Endothelial cell of umbilical vein (primary cell): ENCODE results near the gene PNKD. TPM values are rescaled to one million over a fixed set of nuclear protein-coding genes. Genes with fewer than 3 reads are reported as not detected.

Experiments used
- BruUV-seq: library from RNA; stranded (reverse); fragments of 400-500 nt; replicated peaks from 2 replicates; lab custom pipeline; 2021; lab: Mats Ljungman, UMichigan
- CTCF ChIA-PET: fragments of 300-600, 350-600 bp; sonication (Branson Sonifier 250); formaldehyde crosslinking; loops from one replicate; lab custom pipeline; 2021; ENCODE audit warnings: antibody characterized with exemption, inconsistent platforms; lab: Charles Lee
- POLR2A ChIA-PET: fragments of 300-600, 350-600 bp; sonication (Branson Sonifier 250); formaldehyde crosslinking; loops from one replicate; lab custom pipeline; 2021; ENCODE audit warnings: antibody characterized with exemption, inconsistent platforms; lab: Charles Lee
- DNase-seq: peaks from one replicate; pipeline ENCODE4 v3.0.0-alpha.2; 2011; ENCODE audit warnings: low read depth, low spot score
- FAIRE-seq: peaks from 2 replicates; lab custom pipeline; 2011; peaks lifted over from hg19 to GRCh38; lab: Jason Lieb, UNC
- H2AFZ ChIP-seq: 2 replicates; pipeline ENCODE4 v1.6.0; 2012; ENCODE audit warnings: low read depth, low read length, control low read depth, inconsistent platforms
- H3K27ac ChIP-seq: 2 replicates; pipeline ENCODE4 v1.5.1; 2011; ENCODE audit warnings: low read depth, mild to moderate bottlenecking, control low read depth, low read length, moderate library complexity; ENCODE audit not compliant: insufficient read depth
- H3K27me3 ChIP-seq, 2 experiments: 2 replicates each; pipeline versions ENCODE4 v1.6.0 to v1.6.1; 2011; ENCODE audit warnings: low read length in 2 of 2, mixed read lengths in 1 of 2; ENCODE audit not compliant: control insufficient read depth in 2 of 2, insufficient read depth in 2 of 2
- H3K36me3 ChIP-seq, 2 experiments: 2 replicates in 1 of 2; 3 replicates in 1 of 2; pipeline ENCODE4 v1.5.1; 2011; ENCODE audit warnings: low read length in 2 of 2, mild to moderate bottlenecking in 1 of 2, moderate library complexity in 1 of 2; ENCODE audit not compliant: control insufficient read depth in 2 of 2, insufficient read depth in 2 of 2; ENCODE audit errors: extremely low read depth in 1 of 2
- H3K4me1 ChIP-seq: 3 replicates; pipeline ENCODE4 v1.5.1; 2011; ENCODE audit warnings: mild to moderate bottlenecking, low read length; ENCODE audit not compliant: control insufficient read depth, insufficient read depth; ENCODE audit errors: extremely low read depth
- H3K4me2 ChIP-seq: 2 replicates; pipeline ENCODE4 v1.6.1; 2011; ENCODE audit warnings: low read length, control low read depth, mixed read lengths; ENCODE audit not compliant: insufficient read depth
- H3K4me3 ChIP-seq, 3 experiments: fragments of 200-600 bp in 1 of 3; sonication (generic), shearing (Covaris generic) in 1 of 3; replicated peaks in 1 of 3; 2 replicates each; pipeline ENCODE4 v1.5.1; 2011 to 2016; ENCODE audit warnings: control low read depth in 3 of 3, low read length in 3 of 3, mild to moderate bottlenecking in 2 of 3, inconsistent platforms in 1 of 3, low read depth in 1 of 3, moderate library complexity in 1 of 3; ENCODE audit not compliant: insufficient read depth in 1 of 3
- H3K79me2 ChIP-seq: 2 replicates; pipeline ENCODE4 v1.6.0; 2012; ENCODE audit warnings: low read length, inconsistent platforms; ENCODE audit not compliant: control insufficient read depth, insufficient read depth
- H3K9ac ChIP-seq: replicated peaks from 2 replicates; pipeline ENCODE3; 2011; ENCODE audit warnings: low read length, control low read depth; ENCODE audit not compliant: insufficient read depth; ENCODE audit errors: extremely low read depth
- H3K9me1 ChIP-seq: replicated peaks from 3 replicates; pipeline ENCODE4 v1.6.0; 2011; ENCODE audit warnings: mild to moderate bottlenecking, low read length; ENCODE audit not compliant: control insufficient read depth, insufficient read depth; ENCODE audit errors: extremely low read depth
- H3K9me3 ChIP-seq: replicated peaks from 2 replicates; pipeline ENCODE4 v1.5.1; 2012; ENCODE audit warnings: low read length, inconsistent platforms; ENCODE audit not compliant: control insufficient read depth, insufficient read depth
- H4K20me1 ChIP-seq: replicated peaks from 2 replicates; pipeline ENCODE3; 2011; ENCODE audit warnings: mild to moderate bottlenecking, low read length; ENCODE audit not compliant: control insufficient read depth, insufficient read depth; ENCODE audit errors: extremely low read depth
- CTCF ChIP-seq, 2 donors: IDR thresholded peaks; 1 replicate in 1 of 2; 2 replicates in 1 of 2; pipeline ENCODE4 v1.5.1; 2011; ENCODE audit warnings: low read length in 2 of 2, mild to moderate bottlenecking in 2 of 2, moderate library complexity in 2 of 2, control low read depth in 1 of 2, inconsistent platforms in 1 of 2, low read depth in 1 of 2; ENCODE audit not compliant: insufficient read depth in 1 of 2; ENCODE audit errors: extremely low read depth in 1 of 2
- EZH2 ChIP-seq: IDR thresholded peaks from 2 replicates; pipeline ENCODE4 v1.6.1; 2012; ENCODE audit warnings: borderline replicate concordance, low read depth, mild to moderate bottlenecking, moderate library complexity, low read length, inconsistent platforms; ENCODE audit not compliant: severe bottlenecking
- FOS ChIP-seq: IDR thresholded peaks from 2 replicates; pipeline ENCODE4 v1.6.1; 2011; ENCODE audit warnings: mild to moderate bottlenecking, low read length, moderate library complexity, borderline replicate concordance; ENCODE audit not compliant: insufficient read depth
- GATA2 ChIP-seq: IDR thresholded peaks from 2 replicates; pipeline ENCODE4 v1.7.0; 2011; ENCODE audit warnings: low read depth, mild to moderate bottlenecking, moderate library complexity, mixed read lengths, low read length; ENCODE audit not compliant: insufficient read length, insufficient read depth
- JUN ChIP-seq: IDR thresholded peaks from 2 replicates; pipeline ENCODE4 v1.6.1; 2011; ENCODE audit warnings: borderline replicate concordance, low read depth; ENCODE audit not compliant: insufficient read length, insufficient read depth
- MAX ChIP-seq: IDR thresholded peaks from 2 replicates; pipeline ENCODE4 v1.6.1; 2011; ENCODE audit not compliant: insufficient read depth, insufficient read length
- MYC ChIP-seq: IDR thresholded peaks from one replicate; pipeline ENCODE4 v1.6.1; 2011; ENCODE audit warnings: mild to moderate bottlenecking, low read depth, low read length
- POLR2A ChIP-seq: IDR thresholded peaks from 2 replicates; pipeline ENCODE4 v1.6.1; 2012; ENCODE audit warnings: low read depth, mild to moderate bottlenecking, control low read depth, low read length
- POLR2AphosphoS5 ChIP-seq: IDR thresholded peaks from 2 replicates; pipeline ENCODE4 v1.6.1; 2012; ENCODE audit warnings: low read depth, mild to moderate bottlenecking, control low read depth, low read length, moderate library complexity; ENCODE audit not compliant: insufficient read depth
- dilution Hi-C: fragments of 300-500 bp; cut with MboI; formaldehyde crosslinking; loops from one replicate; pipeline ENCODE4 v1.15.0; 2019; ENCODE audit warnings: low sequenced_read_pairs; ENCODE audit not compliant: extremely low pct_ligation_motif_present
- intact Hi-C: fragments of 100-400 bp; cut with micrococcal nuclease; formaldehyde crosslinking; loops from one replicate; pipeline ENCODE4 v1.10.0; 2022
- polyA plus RNA-seq, 4 experiments: library from polyadenylated mRNA; depleted of rRNA in 3 of 4; stranded (reverse) in 3 of 4; unstranded in 1 of 4; fragments of >200 nt; gene quantifications; 2 replicates each; pipeline versions ENCODE4 v1.2.1 to v1.2.3, GENCODE V29; 2011 to 2012; ENCODE audit warnings: missing spikeins in 1 of 4
- total RNA-seq: library from RNA; stranded (reverse); gene quantifications from 2 replicates; pipeline ENCODE4 v1.2.3, GENCODE V29; 2021

Gene PNKD
- total and polyA plus RNA-seq, 2 donors (not counting 3 experiments of a cell fraction or from before 2014, with no cell fraction given), result 56.1 to 88.3 TPM

- FAIRE-seq (no peak), DNase-seq (no peak)
- no peak overlapping the region for H3K4me3 ChIP-seq
- ChIA-PET CTCF (interaction anchor here (1.2 to 1.6 kb wide), 2 partner anchors 9 to 11 kb away, joined by 4 read pairs; no protein-coding TSS in a partner anchor), POLR2A (no interaction called here)
- dilution Hi-C loops, result no loop called here
- no peak for TF ChIP-seq MYC
- TF ChIP-seq POLR2A, result no peak
- no peak for TF ChIP-seq CTCF (IDR thresholded peaks at IDR 0.05; ENCODE audit: extremely low read depth in 1 of 2, insufficient read depth in 1 of 2, low read depth in 1 of 2, low read length in 2 of 2)
- no peak for TF ChIP-seq EZH2
- TF ChIP-seq POLR2AphosphoS5, result no peak
- no peak for TF ChIP-seq FOS
- no peak for TF ChIP-seq GATA2
- no peak for TF ChIP-seq JUN
- no peak for TF ChIP-seq MAX
- no peak overlapping the region for H2AFZ ChIP-seq
- no peaks in the 10 kb centered on the region for H3K27me3 ChIP-seq
- H3K36me3 ChIP-seq, result peaks cover 55 to 57% of the 10 kb centered on the region in 2 experiments
- no peaks in the 10 kb centered on the region for H3K9me3 ChIP-seq
- no peak overlapping the region for H3K9ac ChIP-seq
- H3K9me1 ChIP-seq, result no peaks in the 10 kb centered on the region
- no TSS peak for BruUV-seq
- H4K20me1 ChIP-seq, result no peaks in the 10 kb centered on the region
- no peaks in the 10 kb centered on the region for H3K79me2 ChIP-seq
- H3K4me1 ChIP-seq, result peaks cover 3% of the 10 kb centered on the region
- H3K27ac ChIP-seq, result no peak overlapping the region
- no peak overlapping the region for H3K4me2 ChIP-seq
- intact Hi-C loops, result no loop called here
These were observed 17.6 kb upstream of the PNKD start for GRCh38 chr2:218252509-218253231.
